ENCODE data around the gene MSI2.

MSI2 gene

DNA sequence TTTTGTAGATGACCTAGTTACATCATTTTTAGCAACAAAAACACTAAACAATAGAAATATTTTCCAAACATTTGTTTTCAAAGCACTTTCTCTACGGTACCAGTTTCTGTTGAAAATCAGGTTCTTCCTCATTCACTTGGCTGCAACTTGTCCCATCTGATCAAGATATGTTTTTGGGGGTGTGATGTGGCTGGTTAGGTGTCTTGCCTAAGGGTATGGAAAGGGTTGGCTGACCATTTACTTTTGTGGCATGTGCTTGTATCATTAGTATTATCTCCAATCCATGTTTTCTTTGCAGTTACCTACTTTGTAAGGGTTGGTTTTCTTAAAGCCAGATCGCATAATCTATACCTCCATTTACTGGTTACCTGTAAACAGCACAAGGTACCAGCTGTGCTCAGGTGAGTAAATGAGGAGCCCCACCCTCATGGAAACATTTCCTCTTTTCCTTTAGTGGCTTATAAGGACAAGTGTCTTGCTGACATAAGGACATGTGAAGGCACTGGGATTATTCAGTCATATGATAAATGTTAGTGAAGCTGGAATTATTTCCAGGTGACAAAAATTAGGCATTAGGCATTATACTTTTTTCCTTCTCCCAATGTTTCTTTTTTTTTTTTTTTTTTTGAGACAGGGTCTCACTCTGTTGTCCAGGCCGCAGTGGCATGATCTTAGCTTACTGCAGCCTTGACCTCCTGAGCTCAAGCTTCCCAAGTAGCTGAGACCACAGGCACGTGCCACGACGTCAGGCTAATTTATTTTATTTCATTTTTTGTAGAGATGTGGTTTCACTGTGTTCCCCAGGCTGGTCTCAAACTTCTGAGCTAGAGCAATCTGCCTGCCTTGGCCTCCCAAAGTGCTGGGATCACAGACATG, 326.8 kb downstream of the MSI2 start:
- in situ Hi-C loops (cut with MboI; ENCODE audit: low sequenced_read_pairs), result no loop called here

DNA sequence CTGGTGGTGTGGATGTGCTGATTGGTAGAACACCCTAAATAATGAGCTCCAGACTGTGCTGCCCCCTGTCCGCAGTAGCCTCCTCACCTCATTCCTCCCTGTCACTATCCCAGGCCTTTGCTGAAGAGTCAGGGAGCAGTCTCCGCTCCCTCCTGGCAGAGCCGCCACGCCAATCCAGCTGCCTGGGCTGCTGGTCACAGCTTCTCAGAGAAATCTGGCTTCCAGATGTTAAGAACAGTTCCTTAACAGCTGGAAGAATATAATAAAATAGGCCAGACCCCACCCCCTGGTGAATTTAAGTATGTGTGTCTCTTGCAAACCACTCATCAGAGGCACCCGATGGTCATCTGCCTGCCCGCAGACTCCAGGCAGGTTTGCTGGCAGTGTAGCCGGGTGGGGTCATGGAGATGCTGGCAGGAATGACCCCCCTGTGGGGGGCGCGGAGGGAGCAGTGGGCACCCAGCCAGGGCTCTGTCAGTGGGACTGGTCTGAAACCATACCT, 327.8 kb downstream of the MSI2 start:
- in situ Hi-C loops (cut with MboI; ENCODE audit: low sequenced_read_pairs), result no loop called here

DNA sequence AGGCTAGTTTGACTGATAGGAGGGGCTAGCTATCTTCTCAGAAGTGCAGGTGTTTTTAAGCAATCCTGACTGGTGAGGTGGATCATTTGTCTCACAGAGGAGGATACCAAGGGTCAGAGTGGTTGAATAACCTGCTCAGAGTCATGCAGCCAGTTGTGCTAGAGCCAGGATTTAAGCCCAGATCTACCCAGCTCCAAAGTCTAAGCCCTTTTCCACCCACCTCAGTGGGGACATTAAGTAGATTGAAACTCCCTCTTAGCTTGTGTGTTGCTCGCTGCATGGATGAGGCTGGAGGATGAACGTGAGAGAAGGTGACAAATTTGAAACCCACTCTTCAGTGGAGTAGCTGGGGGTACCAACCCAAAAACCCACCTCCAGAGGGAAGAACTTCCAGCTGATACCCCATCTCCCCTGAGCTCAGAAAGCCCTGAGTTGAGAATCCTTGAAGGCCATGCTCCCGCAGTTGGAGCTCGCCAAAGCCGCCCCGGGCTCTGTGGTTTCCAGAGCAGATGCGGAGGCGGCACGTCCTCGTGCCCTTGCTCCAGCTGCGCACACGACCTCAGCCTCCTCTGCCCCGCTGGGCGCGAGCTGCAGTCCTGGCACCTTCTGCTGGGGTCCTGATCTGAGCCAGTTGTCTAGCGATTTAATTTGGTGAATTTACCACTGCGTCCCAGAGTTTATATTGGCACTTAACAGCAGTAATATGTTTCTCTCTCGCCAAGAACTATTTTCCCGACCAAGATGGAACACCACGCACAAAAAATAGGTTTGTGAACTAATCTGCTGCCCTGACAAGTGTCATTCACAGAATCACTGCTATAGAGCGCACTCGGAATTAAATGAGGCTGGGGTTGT, 329.2 kb downstream of the MSI2 start:
- in situ Hi-C loops (cut with MboI; ENCODE audit: low sequenced_read_pairs), result no loop called here

DNA sequence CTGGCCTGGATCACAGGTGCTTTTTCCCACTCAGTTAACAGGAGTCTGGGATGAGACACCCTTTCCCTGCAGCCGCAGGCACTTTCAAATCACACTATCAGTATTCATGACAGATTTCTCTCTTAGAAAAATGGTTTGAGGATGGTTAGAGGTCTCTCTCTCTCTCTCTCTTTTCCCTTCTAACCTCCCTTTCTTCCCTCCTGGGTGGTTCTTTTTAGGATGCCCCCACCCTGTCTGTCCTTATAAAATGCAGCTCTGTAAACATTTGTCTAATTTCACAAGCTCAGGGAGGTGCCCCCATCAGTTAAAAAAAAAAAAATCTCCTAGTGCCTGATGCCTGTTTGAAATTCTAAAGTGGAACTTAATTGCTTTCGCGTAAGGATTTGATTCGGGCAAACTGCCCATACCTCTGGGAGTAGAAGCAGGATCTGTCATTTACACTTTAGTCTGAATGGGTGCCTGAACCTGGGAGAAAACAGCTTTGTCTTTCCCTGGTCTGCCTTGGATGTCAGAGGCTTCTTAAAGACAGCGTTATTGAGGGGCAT, 329.9 kb downstream of the MSI2 start:
- in situ Hi-C loops (cut with MboI; ENCODE audit: low sequenced_read_pairs), result no loop called here

DNA sequence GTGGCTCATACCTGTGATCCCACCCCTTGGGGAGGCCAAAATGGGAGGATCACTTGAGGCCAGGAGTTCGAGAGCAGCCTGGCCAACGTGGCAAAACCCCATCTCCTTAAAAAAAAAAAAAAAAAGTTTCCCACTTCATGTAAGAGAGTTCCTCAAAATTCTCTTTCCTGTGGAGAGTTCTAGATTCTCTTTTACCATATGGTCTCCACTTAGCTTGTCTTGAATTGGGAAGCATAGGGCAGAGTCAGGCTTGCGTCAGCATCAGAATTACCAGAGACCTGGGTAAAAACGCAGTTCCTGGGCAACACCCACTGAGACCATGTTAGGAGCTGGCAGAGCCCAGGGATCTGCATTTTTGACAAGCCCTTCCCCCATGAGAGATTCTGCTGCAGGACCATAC, 330.4 kb downstream of the MSI2 start:
- in situ Hi-C loops (cut with MboI; ENCODE audit: low sequenced_read_pairs), result no loop called here

DNA sequence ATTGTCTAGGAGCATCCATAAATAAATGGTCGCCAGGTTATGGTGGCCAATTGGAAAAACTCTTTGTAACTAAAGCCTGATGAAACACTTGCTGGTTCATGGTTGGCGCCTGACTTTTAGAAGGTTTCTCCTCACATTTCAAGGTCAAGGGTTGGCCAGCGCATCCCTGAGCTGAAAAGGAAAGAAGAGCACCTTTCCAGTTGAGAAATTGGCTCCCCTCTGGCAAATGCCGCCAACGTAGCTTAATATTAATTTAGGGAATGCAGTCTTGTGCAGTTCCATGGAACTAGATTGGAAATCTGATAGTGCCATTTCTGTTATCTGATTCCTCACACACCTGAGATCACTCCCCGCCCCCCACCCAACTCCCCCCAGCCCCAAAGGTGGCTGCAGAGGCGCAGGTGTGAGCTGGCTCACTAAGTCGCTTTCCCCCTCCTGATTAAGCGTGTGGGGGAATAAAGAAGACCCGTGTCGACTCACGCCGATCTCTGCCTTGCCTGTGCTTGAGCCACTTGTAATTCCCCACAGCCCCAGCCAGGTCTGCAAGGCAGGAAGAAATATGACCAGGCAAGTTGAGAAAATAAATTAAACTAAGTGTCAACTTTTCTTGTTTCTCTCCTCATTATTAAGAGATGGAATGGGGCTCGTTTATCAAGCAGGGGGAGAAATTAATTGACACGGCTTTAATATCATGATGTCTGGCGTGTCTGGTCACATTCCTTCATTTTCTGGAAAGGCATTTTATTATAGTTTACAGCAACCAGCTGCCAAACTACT, 331.1 kb downstream of the MSI2 start:
- in situ Hi-C loops (cut with MboI; ENCODE audit: low sequenced_read_pairs), result no loop called here

DNA sequence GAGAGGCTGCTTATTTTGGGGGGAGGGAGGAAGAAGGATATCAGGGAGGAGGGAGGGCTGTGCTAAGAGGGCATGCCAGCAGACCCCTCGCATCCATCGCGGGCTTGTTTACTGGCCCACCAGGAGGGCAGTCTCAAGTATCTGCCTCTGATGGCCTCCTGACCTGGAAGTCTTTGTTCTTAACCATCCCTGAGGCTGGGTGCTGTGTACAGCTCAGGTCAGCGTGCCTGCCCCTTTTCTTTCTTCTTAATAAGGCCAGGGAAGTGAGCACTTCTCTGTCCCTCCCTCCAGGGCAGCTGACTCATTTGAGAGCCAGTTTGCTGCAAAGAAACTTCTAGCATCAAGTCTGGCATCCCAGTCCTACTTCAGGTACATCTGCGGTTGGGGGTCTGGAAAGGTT, 331.8 kb downstream of the MSI2 start:
- in situ Hi-C loops (cut with MboI; ENCODE audit: low sequenced_read_pairs), result no loop called here

DNA sequence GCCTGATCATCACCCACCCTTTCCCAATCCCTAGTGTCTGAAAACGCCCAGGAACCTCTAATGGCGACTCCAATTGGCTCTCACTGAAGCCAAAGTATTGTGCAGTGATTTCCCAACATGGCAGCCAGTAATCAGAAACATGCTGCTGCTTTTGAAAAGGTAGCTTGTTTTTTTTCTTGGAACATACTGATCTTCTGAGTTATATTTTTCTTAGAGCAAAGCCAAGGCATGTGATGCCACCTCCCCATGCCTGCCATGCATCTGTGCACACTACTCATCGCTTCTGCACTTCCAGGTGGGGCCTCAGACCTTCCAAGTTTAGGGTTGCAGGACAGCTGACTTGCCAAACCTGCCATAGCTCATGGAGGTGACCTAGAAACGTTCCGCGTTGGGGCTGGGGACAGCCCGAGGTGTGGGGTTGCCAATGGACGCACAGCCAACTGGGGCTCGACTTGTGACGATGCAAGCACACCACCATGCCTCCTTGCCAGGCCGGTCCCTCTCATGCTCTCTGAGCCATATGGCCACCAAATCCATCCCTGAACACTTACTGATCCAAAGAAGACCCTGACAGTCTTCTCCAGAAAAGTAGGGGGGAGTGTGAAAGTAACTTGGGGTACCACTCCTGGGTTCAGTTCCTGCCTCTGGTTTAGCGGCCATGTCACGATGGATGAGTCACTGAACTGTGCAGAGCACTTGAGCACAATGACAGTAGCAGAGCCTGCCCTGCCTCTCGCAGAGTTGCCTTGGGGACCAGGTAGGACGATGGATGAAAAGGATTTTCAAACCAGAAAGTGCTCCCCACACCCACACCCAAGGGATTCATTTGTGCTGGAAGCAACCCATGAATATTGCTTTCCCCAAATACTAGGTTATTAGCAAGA, 333.1 kb downstream of the MSI2 start:
- in situ Hi-C loops (cut with MboI; ENCODE audit: low sequenced_read_pairs), result no loop called here

DNA sequence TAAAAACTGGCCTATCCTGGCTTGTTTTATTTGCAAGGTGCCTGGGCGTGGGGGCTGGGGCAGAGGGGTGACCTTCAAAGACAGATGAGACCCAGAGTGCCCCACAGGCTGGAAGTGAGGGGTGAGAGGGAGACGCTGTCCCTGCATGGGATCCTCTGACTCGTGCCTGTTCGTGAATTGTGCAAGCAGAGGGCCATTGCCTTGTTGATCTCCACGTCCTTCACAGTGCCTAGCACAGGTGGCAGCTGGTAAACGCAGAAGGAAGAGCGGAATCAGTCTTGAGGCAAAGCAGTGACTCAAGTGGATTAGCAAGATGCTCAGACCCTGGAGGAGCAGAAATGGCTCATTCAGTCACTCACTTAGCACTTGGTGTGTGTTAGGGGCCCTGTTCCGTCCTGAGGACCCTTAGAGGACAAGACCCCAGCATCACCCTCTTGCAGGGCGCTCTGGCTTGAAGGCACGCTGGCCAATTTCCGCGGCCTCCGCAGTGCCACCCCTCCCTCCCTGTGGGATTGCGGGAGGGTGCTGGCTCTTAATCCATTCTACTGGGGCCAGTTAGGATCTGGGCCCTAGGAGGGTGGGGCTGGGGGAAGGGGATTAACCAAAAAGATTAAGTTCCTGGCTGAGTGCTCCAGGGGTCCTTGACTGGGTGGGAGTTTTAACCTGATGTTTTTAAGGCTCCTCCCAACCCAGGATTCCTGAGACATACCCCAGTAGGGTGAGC, 337.6 kb downstream of the MSI2 start:
- in situ Hi-C loops (cut with MboI; ENCODE audit: low sequenced_read_pairs), result no loop called here

DNA sequence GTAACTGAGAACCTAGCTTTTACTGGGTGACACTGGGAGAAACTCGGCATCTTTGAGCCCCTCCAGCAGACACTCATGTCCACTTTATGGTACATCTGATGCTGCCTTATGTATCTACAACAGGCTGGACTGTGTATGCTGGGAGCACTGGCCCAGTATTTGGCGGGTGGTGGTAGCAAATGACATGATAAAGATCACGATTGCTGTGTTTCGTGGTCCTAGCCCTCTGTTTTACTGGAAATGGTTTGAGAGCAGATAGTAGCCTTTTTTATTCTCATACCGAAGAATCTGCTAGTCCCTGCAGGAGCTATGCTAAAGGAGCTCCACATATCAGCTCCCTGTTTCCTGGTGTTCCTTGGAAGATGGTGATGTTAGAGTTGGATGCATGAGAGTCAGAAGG, 338.4 kb downstream of the MSI2 start:
- in situ Hi-C loops (cut with MboI; ENCODE audit: low sequenced_read_pairs), result no loop called here

DNA sequence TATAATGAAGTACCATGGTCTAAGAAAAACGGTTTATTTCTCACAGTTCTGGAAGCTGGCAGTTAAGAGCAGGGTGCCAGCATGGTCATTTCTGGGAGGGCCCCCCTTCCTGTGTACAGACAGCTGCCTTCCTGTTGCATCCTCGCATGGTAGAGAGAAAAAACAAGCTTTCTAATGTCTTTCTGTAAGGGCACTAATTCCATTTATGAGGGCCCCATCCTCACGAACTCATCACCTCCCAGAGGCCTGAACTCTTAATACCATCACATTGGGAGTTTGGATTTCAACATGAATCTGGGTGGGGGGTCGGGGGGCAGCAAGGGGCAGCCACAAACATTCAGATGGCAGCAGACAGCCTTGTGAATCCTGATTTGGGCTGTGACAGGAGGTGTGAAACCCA, 339.1 kb downstream of the MSI2 start:
- in situ Hi-C loops (cut with MboI; ENCODE audit: low sequenced_read_pairs), result no loop called here

DNA sequence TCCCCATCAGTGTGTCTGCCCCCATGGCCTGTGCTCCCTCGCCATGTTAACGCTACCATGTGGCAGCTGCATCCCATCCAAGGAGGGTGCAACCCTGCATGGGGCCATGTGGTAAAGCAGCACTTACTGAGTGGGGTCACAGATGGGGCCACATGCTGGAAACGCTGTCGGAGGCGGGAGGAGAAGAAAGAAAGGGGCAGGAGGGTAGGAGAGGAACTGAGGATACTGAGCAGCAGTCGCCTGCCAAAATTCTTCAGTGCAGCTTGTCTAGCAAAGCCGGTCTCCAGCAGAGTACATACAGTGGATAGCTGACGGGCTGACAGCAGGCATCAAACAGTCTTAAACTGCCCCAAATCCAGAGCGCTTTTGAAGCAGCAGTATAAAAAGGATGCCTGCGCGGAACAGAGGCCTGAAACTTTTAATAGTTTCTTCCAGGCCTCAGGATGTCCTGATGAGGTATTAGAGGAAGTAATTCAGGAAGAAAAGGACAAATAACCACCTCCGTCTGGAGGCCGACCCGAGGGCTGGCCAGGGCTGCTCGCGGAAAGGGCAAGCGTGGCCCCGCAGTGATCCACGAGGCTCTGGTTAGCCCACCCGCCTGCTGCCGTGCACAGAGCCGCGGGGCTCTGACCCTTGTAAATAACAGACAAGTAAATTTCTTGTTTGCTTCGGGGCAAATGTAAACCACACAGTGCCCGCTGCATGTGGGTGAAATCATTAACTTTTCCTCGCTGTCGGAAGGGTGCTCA, 339.8 kb downstream of the MSI2 start:
- in situ Hi-C loops (cut with MboI; ENCODE audit: low sequenced_read_pairs), result no loop called here

DNA sequence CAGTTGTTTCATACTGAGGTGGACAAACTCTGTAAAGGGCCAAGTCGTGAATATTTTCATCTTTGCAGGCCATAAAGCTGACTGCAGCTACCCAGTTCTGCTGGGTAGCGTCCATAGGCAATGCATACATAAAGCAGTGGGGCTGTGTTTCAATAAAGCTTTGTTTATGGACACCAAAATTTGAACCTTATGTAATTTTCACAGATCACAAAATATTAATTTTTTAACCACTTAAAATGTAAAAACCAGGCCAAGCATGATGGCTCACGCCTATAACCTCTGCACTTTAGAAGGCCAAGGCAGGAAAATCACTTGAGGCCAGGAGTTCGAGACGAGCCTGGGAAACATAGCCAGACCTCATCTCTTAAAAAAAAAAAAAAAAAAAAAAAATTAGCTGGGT, 340.8 kb downstream of the MSI2 start:
- in situ Hi-C loops (cut with MboI; ENCODE audit: low sequenced_read_pairs), result no loop called here

DNA sequence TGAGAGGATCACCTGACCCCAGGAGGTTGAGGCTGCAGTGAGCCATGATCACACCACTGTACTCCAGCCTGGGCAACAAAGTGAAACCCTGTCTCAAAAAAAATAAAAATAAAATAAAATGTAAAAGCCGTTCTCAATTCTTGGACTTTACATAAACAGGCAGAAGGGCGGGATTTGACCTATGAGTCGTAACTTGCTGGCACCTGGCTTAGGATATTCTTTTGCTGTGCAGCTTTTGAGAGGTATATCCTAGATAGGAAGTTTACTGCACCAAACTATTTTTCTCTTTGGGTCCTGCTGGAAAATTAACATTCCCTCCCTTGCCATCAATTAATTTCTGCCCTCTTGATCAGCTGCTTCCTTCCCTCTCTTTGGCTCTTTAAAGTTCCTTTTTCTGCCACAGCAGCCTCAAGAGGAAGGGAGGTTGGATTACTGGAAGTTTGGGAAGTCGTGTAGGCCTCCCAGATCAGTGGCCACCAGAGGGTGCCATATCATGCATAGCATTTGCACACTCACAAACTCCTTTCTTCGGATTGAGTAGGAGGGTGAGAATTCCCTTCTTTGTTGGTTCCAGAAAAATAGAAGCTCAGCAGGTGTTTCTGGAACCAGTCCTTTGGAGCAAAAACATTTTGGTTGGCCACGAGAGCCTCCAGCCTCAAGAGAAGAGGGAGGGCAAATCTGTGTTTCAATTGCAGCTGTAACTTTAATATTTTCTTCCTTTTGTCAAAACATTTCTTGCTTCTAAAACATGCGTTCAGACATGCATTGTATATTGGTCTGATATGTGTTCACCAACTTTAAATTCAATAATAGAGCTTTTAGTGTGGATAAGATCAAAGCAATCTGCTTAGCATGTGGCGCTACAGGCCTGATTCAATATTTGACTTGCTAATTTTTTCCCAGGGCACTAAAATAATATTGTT, 341.5 kb downstream of the MSI2 start:
- in situ Hi-C loops (cut with MboI; ENCODE audit: low sequenced_read_pairs), result no loop called here

DNA sequence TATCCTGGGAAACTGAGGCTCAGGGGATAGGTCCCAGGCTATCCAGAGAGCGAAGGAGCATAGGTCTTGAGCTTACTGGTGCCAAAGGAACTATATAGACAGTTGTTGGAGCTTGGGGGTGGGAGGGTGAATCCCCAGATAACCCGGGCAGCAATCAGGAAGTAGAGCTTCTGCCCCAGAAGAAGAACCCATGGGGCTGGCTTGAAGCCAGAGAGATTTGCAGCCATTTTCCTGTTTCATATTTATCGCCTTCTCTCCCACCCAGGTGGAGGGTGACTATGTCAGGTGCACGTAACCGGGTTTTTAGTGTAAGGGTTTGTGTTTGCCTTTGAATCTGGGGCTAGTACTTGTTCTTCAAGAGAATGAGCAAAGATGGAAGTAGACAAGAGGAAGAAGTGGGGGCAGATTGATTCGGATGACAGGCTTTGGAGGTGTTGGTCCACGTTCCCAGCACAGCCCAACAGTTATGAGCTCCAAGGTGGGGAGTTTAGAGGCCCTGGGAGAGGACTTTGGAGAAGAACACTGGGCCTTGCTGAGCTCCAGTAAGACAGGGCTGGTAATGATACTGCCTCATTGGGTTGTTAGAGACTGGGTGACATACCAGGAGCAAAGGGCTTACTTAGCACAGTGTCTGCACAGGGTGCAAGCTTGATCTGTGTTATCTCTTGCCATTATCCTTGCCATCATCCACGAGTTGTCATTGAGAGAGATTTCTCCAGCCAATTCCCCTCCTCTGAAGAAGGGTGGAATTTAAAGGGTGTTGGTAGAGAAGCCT, 343.1 kb downstream of the MSI2 start:
- in situ Hi-C loops (cut with MboI; ENCODE audit: low sequenced_read_pairs), result no loop called here

DNA sequence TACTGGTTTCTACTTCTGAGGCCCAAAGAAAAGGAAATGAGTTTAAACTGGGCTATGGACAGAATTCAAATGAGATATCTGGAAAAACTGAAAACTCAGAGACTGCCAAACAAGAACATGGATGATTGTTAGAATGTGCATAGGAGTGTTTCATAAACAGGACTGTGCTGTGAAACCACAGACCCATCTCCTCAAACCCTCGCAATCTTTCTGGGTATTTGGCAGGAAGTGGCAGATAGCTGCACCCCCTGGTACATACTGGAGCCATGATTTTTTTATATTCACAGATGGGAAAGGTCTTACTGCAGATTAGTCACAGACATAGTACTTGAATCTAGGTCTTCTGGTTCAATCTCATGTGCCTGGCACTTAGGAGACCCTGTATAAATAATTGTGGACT, 343.8 kb downstream of the MSI2 start:
- in situ Hi-C loops (cut with MboI; ENCODE audit: low sequenced_read_pairs), result no loop called here
